Measurements from ENCODE around the gene CMC2.

CMC2 gene

DNA sequence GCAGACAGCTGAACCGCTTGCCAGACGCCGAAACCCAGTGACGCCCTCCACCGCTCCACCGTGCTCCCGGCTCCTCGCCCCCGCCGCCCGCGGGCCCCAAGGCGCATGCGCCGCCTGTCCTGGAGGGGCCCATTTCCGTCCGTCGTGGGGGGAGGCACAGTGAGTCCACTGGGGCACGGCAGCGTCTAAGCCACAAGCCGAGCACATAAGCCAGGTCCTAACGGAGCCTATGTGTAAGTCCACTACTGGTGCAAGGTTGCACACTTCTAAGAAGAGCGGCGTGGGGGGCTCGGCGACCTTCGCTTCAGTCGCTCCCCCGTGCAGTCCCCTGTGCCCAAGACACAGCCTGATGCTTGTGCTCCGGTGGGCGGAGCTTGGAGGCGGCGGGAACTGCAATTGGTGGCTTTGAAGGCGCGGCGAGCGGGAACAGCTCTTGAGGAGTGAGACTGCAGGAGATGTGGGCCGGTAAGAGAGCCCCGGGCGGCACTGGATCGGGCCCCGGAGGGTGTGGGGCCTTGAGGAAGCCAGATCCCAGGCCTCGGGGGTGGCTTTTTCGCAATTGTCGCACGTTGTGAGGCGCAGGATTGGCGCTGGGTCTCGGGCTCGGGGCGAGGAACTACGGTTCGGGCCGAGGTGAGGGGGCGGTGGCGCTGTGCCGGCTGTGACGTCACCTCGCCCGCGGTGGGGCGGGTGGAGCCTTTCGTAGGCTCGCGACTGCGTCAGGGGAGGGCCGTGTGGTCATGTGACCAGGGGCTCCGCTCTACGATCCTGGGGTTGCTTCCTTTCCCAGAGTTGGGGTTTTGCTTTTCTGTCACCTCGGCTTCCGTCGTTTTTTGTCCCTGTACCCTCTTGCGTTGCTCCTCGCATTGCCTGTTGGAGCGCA, at the start of gene CMC2, which contains the start of gene CENPN (continued):
- TF ChIP-seq GLI2 (tag by site-specific recombination; IDR thresholded peaks at IDR 0.05; ENCODE audit: borderline replicate concordance, low read depth) = no peak
- TF ChIP-seq MYNN (tag by site-specific recombination; IDR thresholded peaks at IDR 0.05; ENCODE audit: borderline replicate concordance) = no peak
- peak; percentile 83 for TF ChIP-seq EGR2 (tag by site-specific recombination; IDR thresholded peaks at IDR 0.05; ENCODE audit: low read depth)
- no peak for TF ChIP-seq ZNF23 (tag by site-specific recombination; IDR thresholded peaks at IDR 0.05; ENCODE audit: borderline replicate concordance)
- TF ChIP-seq, protein P1, sequence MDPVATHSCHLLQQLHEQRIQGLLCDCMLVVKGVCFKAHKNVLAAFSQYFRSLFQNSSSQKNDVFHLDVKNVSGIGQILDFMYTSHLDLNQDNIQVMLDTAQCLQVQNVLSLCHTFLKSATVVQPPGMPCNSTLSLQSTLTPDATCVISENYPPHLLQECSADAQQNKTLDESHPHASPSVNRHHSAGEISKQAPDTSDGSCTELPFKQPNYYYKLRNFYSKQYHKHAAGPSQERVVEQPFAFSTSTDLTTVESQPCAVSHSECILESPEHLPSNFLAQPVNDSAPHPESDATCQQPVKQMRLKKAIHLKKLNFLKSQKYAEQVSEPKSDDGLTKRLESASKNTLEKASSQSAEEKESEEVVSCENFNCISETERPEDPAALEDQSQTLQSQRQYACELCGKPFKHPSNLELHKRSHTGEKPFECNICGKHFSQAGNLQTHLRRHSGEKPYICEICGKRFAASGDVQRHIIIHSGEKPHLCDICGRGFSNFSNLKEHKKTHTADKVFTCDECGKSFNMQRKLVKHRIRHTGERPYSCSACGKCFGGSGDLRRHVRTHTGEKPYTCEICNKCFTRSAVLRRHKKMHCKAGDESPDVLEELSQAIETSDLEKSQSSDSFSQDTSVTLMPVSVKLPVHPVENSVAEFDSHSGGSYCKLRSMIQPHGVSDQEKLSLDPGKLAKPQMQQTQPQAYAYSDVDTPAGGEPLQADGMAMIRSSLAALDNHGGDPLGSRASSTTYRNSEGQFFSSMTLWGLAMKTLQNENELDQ (tag by site-specific recombination; IDR thresholded peaks at IDR 0.05; ENCODE audit: low read depth) = no peak
- no peak for TF ChIP-seq RBAK (tag by site-specific recombination; IDR thresholded peaks at IDR 0.05)
- peak; percentile 89 for TF ChIP-seq KLF9 (tag by site-specific recombination; IDR thresholded peaks at IDR 0.05; ENCODE audit: low read depth)
- TF ChIP-seq BCL11A (tag by site-specific recombination; IDR thresholded peaks at IDR 0.05; ENCODE audit: low read depth) = no peak
- TF ChIP-seq, protein P2, sequence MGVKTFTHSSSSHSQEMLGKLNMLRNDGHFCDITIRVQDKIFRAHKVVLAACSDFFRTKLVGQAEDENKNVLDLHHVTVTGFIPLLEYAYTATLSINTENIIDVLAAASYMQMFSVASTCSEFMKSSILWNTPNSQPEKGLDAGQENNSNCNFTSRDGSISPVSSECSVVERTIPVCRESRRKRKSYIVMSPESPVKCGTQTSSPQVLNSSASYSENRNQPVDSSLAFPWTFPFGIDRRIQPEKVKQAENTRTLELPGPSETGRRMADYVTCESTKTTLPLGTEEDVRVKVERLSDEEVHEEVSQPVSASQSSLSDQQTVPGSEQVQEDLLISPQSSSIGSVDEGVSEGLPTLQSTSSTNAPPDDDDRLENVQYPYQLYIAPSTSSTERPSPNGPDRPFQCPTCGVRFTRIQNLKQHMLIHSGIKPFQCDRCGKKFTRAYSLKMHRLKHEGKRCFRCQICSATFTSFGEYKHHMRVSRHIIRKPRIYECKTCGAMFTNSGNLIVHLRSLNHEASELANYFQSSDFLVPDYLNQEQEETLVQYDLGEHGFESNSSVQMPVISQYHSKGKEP (tag by site-specific recombination; IDR thresholded peaks at IDR 0.05) = no peak
- TF ChIP-seq, protein P3, sequence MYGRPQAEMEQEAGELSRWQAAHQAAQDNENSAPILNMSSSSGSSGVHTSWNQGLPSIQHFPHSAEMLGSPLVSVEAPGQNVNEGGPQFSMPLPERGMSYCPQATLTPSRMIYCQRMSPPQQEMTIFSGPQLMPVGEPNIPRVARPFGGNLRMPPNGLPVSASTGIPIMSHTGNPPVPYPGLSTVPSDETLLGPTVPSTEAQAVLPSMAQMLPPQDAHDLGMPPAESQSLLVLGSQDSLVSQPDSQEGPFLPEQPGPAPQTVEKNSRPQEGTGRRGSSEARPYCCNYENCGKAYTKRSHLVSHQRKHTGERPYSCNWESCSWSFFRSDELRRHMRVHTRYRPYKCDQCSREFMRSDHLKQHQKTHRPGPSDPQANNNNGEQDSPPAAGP (tag by site-specific recombination; IDR thresholded peaks at IDR 0.05) = 0 out of 2 replicates have a peak, but pooled peaks have one; percentile 72
- TF ChIP-seq ZSCAN30 (tag by site-specific recombination; IDR thresholded peaks at IDR 0.05) = 0 out of 2 replicates have a peak, but pooled peaks have one; percentile 26
- no peak; the same call in 1 of the 2 replicates for TF ChIP-seq ZNF843 (tag by site-specific recombination; IDR thresholded peaks at IDR 0.05)
- TF ChIP-seq, protein P4, sequence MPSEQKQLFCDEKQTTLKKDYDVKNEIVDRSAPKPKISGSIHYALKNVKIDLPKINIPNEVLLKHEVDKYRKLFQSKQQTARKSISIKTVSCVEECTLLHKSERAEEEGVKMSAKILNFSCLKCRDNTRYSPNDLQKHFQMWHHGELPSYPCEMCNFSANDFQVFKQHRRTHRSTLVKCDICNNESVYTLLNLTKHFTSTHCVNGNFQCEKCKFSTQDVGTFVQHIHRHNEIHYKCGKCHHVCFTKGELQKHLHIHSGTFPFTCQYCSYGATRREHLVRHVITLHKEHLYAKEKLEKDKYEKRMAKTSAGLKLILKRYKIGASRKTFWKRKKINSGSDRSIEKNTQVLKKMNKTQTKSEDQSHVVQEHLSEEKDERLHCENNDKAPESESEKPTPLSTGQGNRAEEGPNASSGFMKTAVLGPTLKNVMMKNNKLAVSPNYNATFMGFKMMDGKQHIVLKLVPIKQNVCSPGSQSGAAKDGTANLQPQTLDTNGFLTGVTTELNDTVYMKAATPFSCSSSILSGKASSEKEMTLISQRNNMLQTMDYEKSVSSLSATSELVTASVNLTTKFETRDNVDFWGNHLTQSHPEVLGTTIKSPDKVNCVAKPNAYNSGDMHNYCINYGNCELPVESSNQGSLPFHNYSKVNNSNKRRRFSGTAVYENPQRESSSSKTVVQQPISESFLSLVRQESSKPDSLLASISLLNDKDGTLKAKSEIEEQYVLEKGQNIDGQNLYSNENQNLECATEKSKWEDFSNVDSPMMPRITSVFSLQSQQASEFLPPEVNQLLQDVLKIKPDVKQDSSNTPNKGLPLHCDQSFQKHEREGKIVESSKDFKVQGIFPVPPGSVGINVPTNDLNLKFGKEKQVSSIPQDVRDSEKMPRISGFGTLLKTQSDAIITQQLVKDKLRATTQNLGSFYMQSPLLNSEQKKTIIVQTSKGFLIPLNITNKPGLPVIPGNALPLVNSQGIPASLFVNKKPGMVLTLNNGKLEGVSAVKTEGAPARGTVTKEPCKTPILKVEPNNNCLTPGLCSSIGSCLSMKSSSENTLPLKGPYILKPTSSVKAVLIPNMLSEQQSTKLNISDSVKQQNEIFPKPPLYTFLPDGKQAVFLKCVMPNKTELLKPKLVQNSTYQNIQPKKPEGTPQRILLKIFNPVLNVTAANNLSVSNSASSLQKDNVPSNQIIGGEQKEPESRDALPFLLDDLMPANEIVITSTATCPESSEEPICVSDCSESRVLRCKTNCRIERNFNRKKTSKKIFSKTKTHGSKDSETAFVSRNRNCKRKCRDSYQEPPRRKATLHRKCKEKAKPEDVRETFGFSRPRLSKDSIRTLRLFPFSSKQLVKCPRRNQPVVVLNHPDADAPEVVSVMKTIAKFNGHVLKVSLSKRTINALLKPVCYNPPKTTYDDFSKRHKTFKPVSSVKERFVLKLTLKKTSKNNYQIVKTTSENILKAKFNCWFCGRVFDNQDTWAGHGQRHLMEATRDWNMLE (tag by site-specific recombination; conservative IDR thresholded peaks at IDR 0.05; ENCODE audit: low read depth) = no peak; the same call in 1 of the 2 replicates
- no peak for TF ChIP-seq ZNF549 (tag by site-specific recombination; IDR thresholded peaks at IDR 0.05)
- TF ChIP-seq, protein P5, sequence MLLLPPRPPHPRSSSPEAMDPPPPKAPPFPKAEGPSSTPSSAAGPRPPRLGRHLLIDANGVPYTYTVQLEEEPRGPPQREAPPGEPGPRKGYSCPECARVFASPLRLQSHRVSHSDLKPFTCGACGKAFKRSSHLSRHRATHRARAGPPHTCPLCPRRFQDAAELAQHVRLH (tag by site-specific recombination; IDR thresholded peaks at IDR 0.05) = peak; percentile 67
- no peak for TF ChIP-seq HOXC10 (CRISPR knock-in tag; IDR thresholded peaks at IDR 0.05)
- TF ChIP-seq SCRT1 (tag by site-specific recombination; IDR thresholded peaks at IDR 0.05; ENCODE audit: borderline replicate concordance) = peak; percentile 87
- TF ChIP-seq ZNF341 (tag by site-specific recombination; IDR thresholded peaks at IDR 0.05; ENCODE audit: low read depth) = peak; percentile 96
- no peak for TF ChIP-seq ZNF837 (tag by site-specific recombination; IDR thresholded peaks at IDR 0.05)
- TF ChIP-seq, protein P6, sequence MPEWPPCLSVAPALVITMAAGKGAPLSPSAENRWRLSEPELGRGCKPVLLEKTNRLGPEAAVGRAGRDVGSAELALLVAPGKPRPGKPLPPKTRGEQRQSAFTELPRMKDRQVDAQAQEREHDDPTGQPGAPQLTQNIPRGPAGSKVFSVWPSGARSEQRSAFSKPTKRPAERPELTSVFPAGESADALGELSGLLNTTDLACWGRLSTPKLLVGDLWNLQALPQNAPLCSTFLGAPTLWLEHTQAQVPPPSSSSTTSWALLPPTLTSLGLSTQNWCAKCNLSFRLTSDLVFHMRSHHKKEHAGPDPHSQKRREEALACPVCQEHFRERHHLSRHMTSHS (tag by site-specific recombination; IDR thresholded peaks at IDR 0.05) = no peak
- no peak for TF ChIP-seq ZNF624 (tag by site-specific recombination; IDR thresholded peaks at IDR 0.05)
- TF ChIP-seq, protein P7, sequence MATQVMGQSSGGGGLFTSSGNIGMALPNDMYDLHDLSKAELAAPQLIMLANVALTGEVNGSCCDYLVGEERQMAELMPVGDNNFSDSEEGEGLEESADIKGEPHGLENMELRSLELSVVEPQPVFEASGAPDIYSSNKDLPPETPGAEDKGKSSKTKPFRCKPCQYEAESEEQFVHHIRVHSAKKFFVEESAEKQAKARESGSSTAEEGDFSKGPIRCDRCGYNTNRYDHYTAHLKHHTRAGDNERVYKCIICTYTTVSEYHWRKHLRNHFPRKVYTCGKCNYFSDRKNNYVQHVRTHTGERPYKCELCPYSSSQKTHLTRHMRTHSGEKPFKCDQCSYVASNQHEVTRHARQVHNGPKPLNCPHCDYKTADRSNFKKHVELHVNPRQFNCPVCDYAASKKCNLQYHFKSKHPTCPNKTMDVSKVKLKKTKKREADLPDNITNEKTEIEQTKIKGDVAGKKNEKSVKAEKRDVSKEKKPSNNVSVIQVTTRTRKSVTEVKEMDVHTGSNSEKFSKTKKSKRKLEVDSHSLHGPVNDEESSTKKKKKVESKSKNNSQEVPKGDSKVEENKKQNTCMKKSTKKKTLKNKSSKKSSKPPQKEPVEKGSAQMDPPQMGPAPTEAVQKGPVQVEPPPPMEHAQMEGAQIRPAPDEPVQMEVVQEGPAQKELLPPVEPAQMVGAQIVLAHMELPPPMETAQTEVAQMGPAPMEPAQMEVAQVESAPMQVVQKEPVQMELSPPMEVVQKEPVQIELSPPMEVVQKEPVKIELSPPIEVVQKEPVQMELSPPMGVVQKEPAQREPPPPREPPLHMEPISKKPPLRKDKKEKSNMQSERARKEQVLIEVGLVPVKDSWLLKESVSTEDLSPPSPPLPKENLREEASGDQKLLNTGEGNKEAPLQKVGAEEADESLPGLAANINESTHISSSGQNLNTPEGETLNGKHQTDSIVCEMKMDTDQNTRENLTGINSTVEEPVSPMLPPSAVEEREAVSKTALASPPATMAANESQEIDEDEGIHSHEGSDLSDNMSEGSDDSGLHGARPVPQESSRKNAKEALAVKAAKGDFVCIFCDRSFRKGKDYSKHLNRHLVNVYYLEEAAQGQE (tag by site-specific recombination; IDR thresholded peaks at IDR 0.05) = no peak
- TF ChIP-seq ZSCAN23 (tag by site-specific recombination; IDR thresholded peaks at IDR 0.05) = peak; percentile 60; the same call in 1 of the 2 replicates
